Activated CD4-positive, CD25-positive, alpha-beta regulatory T cell treated with anti-CD3 and anti-CD28 coated beads, Interleukin-2, amount 50 U/mL, for 72 hours (primary cell): Measurements from ENCODE around the gene APC2.
"Not testable (repeated sequence)": the region's sequence is repeated elsewhere in the genome, so short reads cannot be mapped to it uniquely, and the experiment has no call there.

ENCODE experiments used
- DNase-seq: peaks from one replicate; pipeline ENCODE4 v3.0.0; 2021

Gene APC2

GRCh38 chr19:1468821-1469254 is 18.9 kb downstream of the APC2 start:
- DNase-seq, result peak; percentile 49

GRCh38 chr19:1469255-1470054 is 19.5 kb downstream of the APC2 start:
- peak; percentile 42 for DNase-seq

- DNase-seq, result peak; percentile 37
These were observed 20.1 kb downstream of the APC2 start for GRCh38 chr19:1470055-1470304.

DNA sequence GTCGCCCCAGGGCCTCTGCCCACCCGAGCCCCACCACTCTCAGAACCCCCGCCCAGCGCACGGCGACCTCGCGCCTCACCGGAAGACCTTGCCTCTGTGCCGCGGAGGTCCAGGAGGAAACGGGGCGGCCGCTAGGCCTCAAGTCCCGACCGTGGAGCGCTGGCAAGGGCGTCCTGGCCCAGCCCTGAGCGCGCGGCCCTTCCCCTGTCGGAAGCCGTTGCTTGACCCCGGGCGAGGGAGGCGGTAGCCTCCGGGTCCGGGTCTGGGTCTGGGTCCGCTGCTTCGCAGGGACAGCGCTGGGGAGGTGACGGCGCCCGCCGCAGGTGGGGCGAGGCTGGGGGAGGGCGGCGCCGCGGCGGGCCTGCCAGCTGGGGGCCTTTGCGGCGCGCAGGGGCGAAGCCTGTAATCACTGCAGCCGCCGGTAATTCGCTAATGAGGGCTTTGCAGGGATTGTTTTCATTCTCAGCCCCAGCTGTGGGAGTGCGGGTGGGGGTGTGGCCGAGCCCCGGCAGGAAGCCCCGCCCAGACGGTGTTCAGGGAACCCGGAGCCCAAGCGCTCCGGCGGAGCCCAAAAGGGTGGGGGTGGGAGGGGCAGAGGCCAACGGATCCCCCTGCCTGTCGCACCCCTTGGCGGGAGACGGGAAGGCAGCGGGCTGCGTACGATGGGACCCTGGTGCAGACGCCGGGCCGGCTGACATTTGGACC is 20.5 kb downstream of the APC2 start:
- peak; percentile 68 for DNase-seq

GRCh38 chr19:1471010-1471514 is 21.1 kb downstream of the APC2 start:
- DNase-seq, result no peak

DNA sequence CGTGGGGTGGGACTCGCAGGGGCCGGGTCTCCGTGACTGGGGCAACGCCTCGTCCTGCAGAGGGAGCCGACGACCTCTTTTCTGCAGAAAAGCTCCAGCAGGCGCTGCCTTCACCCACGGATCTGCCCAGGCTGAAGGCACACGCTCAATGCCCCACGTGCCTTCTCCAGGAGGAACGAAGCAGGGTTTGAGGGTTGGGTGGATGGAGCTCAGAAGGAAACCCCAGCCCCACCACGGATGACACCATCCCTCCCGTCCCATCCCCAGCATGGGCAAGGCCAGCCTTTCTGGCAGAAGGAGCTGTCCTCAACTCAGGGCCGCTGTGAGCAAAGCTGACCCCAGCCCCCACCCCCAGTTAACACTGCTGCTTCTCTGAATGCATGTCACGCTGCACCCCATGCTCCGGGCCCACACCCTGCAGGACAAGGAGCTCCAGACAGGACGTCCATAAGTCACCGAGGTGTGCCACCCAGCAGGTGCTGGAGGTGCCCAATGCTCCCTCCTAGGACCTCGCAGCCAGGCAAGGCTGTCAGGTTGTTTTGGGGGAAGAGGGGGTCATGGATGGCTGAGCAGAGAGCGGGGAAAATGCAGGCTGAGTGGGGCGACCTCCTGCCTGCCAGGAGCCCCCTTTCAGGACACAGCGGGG is 21.7 kb downstream of the APC2 start:
- DNase-seq, result no peak

- no peak for DNase-seq
These were observed 22.5 kb downstream of the APC2 start for GRCh38 chr19:1472231-1473084.

DNA sequence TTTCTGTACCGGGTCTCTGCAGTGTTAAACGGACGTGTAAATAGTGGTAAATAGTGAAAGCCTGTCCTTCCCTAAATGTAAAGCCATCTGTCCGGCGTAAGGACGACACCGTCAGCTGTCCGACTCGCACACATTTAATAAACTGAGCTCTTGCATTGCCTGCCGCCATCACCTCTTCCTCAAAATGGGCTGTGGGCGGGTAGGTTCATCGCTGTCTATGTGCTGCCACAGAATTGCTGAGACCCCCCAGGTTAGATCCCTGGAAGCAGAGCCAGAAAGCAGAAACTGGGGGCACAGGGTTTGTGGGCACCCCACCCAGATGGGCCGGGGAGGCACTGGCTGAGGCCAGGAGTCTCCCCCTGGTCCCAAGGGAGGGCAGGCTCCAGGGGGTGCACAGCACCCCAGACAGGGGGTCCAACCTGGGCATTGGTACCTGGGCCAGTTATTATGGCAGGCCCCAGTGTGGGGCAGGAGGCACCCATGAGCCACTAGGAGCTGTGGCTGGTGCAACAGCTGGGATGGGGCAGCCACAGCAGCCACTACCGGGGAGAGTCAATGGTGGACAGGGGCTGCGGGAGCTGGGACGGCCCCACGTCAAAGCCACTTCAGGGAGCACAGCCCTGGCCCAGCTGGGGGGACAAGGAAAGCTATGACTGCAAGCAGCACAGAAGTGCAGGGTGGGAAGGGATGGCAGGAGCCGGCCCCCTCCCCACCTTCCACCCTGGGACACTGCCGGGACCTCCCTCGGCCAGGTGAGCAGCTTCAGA is 23.3 kb downstream of the APC2 start:
- DNase-seq, result no peak

DNA sequence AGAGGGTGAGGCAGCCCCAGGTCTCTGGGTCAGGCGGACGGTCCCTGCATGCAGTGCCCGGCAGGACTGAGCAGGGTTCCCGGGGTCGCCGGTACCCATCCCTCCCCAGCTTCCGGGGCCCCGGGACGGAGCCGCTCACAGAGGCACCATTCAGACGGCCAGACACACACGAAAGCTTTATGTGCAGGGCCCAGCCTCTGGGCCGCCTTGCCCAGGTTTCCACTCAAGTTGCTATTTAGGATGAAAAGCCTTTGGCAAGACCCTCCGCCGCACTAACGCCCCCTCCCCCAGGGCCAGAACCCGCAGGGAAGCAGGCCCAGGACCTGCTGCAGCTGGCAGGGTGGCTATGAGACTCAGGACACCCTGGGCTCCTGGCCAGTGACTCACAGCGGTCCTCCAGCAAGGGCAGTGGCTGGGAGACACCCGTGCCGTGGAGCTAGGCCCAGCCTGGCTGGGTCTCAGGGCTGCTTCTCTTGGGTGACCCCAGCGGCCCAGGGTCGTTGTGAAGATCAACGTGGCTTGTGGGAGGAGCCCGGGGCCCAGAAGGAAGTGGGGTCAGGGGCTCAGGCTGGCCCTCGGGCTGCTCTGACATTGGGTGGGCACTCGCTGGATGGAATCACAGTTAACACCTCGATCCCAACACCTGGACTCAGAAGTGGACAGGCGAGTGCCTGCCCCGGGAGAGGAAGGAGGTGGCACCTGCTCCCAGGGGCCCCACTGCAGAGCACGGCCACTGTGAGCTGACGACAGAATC is 24.3 kb downstream of the APC2 start:
- DNase-seq, result no peak

- DNase-seq, result no peak
These were observed 24.9 kb downstream of the APC2 start for GRCh38 chr19:1474765-1475351.

GRCh38 chr19:1475751-1476437 is 26.0 kb downstream of the APC2 start:
- no peak for DNase-seq

GRCh38 chr19:1477056-1477455 is 27.1 kb downstream of the APC2 start:
- not testable (repeated sequence) for DNase-seq

- DNase-seq, result peak; percentile 96
These were observed 29.2 kb downstream of the APC2 start, which contains the start of gene C19orf25 for GRCh38 chr19:1478934-1479707. Gene C19orf25 (minus strand): TSS chr19:1479215. CDS start chr19:1478903, 312 bp downstream.

- DNase-seq, result no peak
These were observed 31.4 kb downstream of the APC2 start for GRCh38 chr19:1481224-1481892.

DNA sequence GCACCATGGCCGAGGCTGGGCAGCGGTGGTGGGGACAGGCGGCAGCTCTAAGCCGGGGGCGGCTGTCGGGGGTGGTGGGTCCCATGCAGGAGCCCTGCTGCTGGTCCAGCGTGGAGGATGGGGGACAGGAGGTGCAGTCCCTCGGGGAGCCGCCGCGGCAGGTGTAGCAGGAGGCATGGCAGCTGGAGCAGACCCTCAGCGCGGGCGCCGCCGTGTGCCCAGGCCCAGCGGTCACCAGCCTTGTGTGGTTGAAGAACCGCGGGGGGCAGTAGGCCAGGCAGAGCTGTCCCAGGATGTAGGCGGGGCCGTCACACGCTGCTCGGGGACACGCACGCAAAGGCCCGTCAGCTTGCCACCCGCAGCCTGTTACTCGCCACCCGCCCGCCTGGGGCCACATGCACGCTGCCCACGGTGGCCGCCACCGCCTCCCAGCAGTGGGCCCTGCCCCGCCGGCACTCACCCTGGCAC is 32.0 kb downstream of the APC2 start:
- no peak for DNase-seq

- DNase-seq, result no peak
These were observed 32.6 kb downstream of the APC2 start for GRCh38 chr19:1482361-1483130.

DNA sequence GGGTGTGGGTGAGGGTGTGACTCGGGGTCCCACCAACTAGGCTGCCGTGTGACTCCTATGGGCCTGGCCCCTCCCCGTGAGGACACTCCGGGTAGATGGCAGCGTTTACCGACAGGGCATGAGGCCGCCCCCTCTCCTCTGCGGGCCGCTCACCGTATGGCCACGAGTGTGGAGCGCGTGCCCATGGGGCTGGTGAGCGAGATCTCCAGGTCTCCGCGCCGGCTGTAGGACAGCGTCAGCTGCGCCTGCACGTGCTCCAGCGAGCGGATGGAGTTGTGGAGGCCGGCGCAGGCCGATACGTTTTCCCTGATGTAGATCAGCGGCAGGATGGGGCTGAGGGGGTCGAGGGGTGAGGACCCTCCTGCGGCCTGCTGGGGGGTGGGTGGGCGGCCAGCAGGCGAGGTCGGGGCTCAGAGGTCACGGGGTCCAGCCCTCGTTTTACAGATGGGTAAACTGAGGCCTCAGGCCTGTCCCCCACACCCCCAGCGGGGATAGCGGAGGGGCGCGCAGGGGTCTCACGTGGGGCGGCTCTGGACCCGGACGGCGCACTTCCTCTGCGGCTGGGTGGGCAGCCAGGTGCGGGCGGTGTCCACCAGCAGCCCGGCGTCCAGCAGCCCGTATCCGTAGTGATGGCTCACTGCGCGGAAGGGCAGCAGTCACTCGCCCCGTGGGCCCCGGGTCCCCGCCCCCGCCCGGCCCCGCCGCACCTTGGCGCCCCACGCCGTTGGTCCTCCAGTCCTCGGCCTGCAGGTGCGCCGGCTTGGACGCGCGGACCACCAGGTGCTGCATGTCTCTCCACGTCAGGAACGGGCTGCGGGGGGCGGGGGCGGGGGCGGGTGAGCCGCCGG is 33.4 kb downstream of the APC2 start:
- DNase-seq, result no peak
